A549 treated with dexamethasone at 1 μM for 4 hours (cell line): ENCODE data around the gene SYAP1. TPM values are rescaled to one million over a fixed set of nuclear protein-coding genes. Genes with fewer than 3 reads are reported as not detected.

Source experiments
- total RNA-seq: library from RNA; stranded (reverse); fragments of 200-300 nt; extraction: Qiagen RNA extraction; gene quantifications from 5 replicates; pipeline ENCODE4 v1.2.3, GENCODE V29; 2022

The SYAP1 gene
- 20.3 to 27.7 TPM (median 24.4 TPM) in 5 replicates for total RNA-seq

GRCh38 chrX:16719334-16720084 lies at the start of gene SYAP1:
Gene SYAP1, plus strand, starts transcription at chrX:16719612. Its CDS starts 113 bp downstream, at chrX:16719725.

DNA sequence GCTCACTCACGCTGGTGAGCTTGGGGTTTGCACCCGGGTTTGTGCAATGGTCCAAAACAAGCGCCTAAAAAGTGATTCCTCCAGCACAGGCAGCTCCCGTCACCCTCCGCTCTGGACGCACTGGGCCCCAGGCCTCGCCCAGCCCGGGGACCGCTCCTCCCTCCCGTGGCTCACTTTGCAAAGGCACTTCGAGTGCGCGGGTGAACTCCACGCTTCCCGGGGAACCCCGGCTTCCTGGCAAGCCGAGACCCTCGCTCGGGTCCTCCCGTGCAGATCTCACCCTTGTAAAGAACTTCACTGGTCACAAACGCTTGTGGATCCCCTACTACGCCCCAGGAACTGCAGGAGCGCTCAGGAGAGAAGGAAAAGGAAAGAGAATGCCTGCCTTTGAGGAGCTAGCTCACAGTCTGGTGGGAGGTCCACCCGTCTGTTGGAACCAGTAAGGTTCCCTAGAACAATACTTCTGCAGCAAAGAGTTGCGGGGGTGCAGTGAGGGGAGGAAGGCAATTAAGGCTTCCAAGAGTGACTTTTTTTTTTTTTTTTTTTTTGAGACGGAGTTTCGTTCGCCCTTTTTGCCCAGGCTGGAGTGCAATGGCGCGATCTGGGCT lies 6.8 kb upstream of the SYAP1 start, which contains the start of gene CTPS2:
CTPS2 (minus strand) TSS at position 122 of the 608 bp plus-strand sequence. CDS start 9,767 bp downstream, outside the sequence.

GRCh38 chrX:16786139-16786790 lies 66.9 kb downstream of the SYAP1 start, which contains the start of gene TXLNG:
Gene TXLNG, plus strand, starts transcription at chrX:16786466. Its CDS starts 22 bp downstream, at chrX:16786488.

Other genes with a start within 250 kb of the SYAP1 start
- gene S100G, start 69.5 kb upstream of the SYAP1 start, total RNA-seq = not detected in 5 replicates
- gene CTPS2, start 6.9 kb upstream of the SYAP1 start, total RNA-seq = 9.8 to 11.8 TPM (median 10.9 TPM) in 5 replicates
- 15.3 to 18.5 TPM (median 16.3 TPM) in 5 replicates for gene TXLNG, start 66.9 kb downstream of the SYAP1 start, total RNA-seq
- 175 to 180 TPM (median 176 TPM) in 5 replicates for gene RBBP7, start 150.8 kb downstream of the SYAP1 start, total RNA-seq
- gene REPS2, start 227.0 kb downstream of the SYAP1 start, total RNA-seq = 0.65 to 1.9 TPM (median 1.4 TPM) in 5 replicates